OCI-LY7 (cell line): Measurements from ENCODE around the gene ZNF516. TPM values are rescaled to one million over a fixed set of nuclear protein-coding genes. Genes with fewer than 3 reads are reported as not detected.

Experiments used
- BruUV-seq: library from RNA; stranded (reverse); fragments of 400-500 nt; replicated peaks from 2 replicates; lab custom pipeline; 2021; lab: Mats Ljungman, UMichigan
- CTCF ChIA-PET: fragments of 300-600 bp; sonication (Branson Sonifier 250); formaldehyde crosslinking; loops from one replicate; lab custom pipeline; 2022; ENCODE audit warnings: antibody characterized with exemption; ENCODE audit not compliant: unreplicated experiment; lab: Charles Lee
- POLR2A ChIA-PET: fragments of 300-600 bp; sonication (Branson Sonifier 250); formaldehyde crosslinking; loops from one replicate; lab custom pipeline; 2022; ENCODE audit warnings: antibody characterized with exemption; lab: Charles Lee
- DNase-seq: peaks from one replicate; pipeline ENCODE4 v3.0.0-alpha.2; 2015; ENCODE audit warnings: low spot score
- H2AFZ ChIP-seq: fragments of 200-600 bp; sonication (generic), shearing (Covaris generic); 2 replicates; pipeline ENCODE4 v1.6.1; 2014; ENCODE audit warnings: mild to moderate bottlenecking, antibody characterized with exemption, low read length, moderate library complexity
- H3K27ac ChIP-seq: fragments of 200-600 bp; sonication (generic); 2 replicates; pipeline ENCODE4 v1.5.1; 2014; ENCODE audit warnings: mixed run types, low read depth, mild to moderate bottlenecking, moderate library complexity, low read length, inconsistent platforms; ENCODE audit not compliant: poor library complexity, severe bottlenecking
- H3K36me3 ChIP-seq: fragments of 200-600 bp; sonication (generic); 2 replicates; pipeline ENCODE4 v1.6.1; 2014; ENCODE audit warnings: mild to moderate bottlenecking, antibody characterized with exemption, low read length, moderate library complexity, mixed read lengths; ENCODE audit not compliant: insufficient read depth
- H3K4me1 ChIP-seq: fragments of 200-600 bp; sonication (generic); 2 replicates; pipeline ENCODE4 v1.5.1; 2014; ENCODE audit warnings: mild to moderate bottlenecking, low read length; ENCODE audit not compliant: insufficient read depth, poor library complexity, severe bottlenecking
- H3K4me2 ChIP-seq: fragments of 200-600 bp; sonication (generic); 2 replicates; pipeline ENCODE4 v1.6.1; 2014; ENCODE audit warnings: mild to moderate bottlenecking, low read length
- H3K4me3 ChIP-seq: fragments of 200-600 bp; sonication (generic); 2 replicates; pipeline ENCODE4 v1.5.1; 2014; ENCODE audit warnings: mild to moderate bottlenecking, low read depth, low read length; ENCODE audit not compliant: poor library complexity, severe bottlenecking
- H3K79me2 ChIP-seq: fragments of 200-600 bp; sonication (generic); 2 replicates; pipeline ENCODE4 v1.6.1; 2016; ENCODE audit warnings: low read depth, mild to moderate bottlenecking, low read length, moderate library complexity, mixed read lengths; ENCODE audit not compliant: insufficient read depth
- H3K9me2 ChIP-seq: fragments of 200-600 bp; sonication (generic); 2 replicates; pipeline ENCODE4 v1.6.1; 2016; ENCODE audit warnings: mild to moderate bottlenecking, low read length, mixed read lengths; ENCODE audit not compliant: insufficient read depth
- H3K9me3 ChIP-seq: fragments of 200-600 bp; sonication (generic); 2 replicates; pipeline ENCODE4 v1.6.1; 2014; ENCODE audit warnings: mild to moderate bottlenecking, mixed run types, low read length, mixed read lengths
- H4K20me1 ChIP-seq: fragments of 200-600 bp; sonication (generic); 2 replicates; pipeline ENCODE4 v1.6.1; 2014; ENCODE audit warnings: mild to moderate bottlenecking, antibody characterized with exemption, low read length, moderate library complexity, mixed read lengths; ENCODE audit not compliant: insufficient read depth
- EZH2phosphoT487 ChIP-seq: fragments of 200-600 bp; sonication (generic); IDR thresholded peaks from 2 replicates; pipeline ENCODE4 v1.6.1; 2018; ENCODE audit warnings: low read depth, borderline replicate concordance, mild to moderate bottlenecking, mixed run types, antibody characterized with exemption, low read length, moderate library complexity, mixed read lengths
- intact Hi-C: fragments of 100-400 bp; cut with micrococcal nuclease; formaldehyde crosslinking; loops from one replicate; pipeline ENCODE4 v1.10.0; 2022; ENCODE audit not compliant: unreplicated experiment
- total RNA-seq, 2 experiments: library from RNA; depleted of rRNA in 1 of 2; stranded (reverse); fragments of >200 nt in 1 of 2; shearing (Covaris generic) in 1 of 2; gene quantifications; 2 replicates each; pipeline ENCODE4 v1.2.3, GENCODE V29; 2014 to 2022
- TF ChIP-seq, protein P1 (sequence below): fragments of 200-600 bp; sonication (generic); conservative IDR thresholded peaks from 2 replicates; pipeline ENCODE4 v1.5.1; 2014; ENCODE audit warnings: mild to moderate bottlenecking, antibody characterized with exemption, low read length, moderate library complexity, mixed read lengths

The ZNF516 gene
- total RNA-seq, 2 experiments from 2014 or later: 16.2 to 32.3 TPM

DNA sequence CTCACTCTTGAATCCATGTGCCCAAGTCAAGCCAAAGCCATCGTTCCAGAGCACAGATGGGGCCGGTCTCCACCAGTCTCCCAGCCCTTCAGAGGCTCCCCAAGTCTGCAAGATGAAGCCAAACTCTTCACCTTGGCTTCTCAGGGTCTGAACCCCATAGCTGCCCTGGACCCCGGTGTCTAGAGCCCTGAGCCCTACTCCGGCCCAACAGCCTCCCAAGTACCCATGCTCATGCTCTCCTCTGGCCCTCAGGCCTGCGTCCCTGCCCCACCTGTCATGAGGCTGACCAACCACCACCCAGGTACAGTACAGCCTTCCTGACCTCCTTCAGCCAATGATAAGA, 46.0 kb downstream of the ZNF516 start:
- no peak overlapping the region for H3K4me2 ChIP-seq
- TF ChIP-seq, protein P1, sequence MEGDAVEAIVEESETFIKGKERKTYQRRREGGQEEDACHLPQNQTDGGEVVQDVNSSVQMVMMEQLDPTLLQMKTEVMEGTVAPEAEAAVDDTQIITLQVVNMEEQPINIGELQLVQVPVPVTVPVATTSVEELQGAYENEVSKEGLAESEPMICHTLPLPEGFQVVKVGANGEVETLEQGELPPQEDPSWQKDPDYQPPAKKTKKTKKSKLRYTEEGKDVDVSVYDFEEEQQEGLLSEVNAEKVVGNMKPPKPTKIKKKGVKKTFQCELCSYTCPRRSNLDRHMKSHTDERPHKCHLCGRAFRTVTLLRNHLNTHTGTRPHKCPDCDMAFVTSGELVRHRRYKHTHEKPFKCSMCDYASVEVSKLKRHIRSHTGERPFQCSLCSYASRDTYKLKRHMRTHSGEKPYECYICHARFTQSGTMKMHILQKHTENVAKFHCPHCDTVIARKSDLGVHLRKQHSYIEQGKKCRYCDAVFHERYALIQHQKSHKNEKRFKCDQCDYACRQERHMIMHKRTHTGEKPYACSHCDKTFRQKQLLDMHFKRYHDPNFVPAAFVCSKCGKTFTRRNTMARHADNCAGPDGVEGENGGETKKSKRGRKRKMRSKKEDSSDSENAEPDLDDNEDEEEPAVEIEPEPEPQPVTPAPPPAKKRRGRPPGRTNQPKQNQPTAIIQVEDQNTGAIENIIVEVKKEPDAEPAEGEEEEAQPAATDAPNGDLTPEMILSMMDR: no peak
- TF ChIP-seq EZH2phosphoT487: no peak
- H4K20me1 ChIP-seq: peaks cover 5% of the 10 kb centered on the region; the same call in 1 of the 2 replicates

DNA sequence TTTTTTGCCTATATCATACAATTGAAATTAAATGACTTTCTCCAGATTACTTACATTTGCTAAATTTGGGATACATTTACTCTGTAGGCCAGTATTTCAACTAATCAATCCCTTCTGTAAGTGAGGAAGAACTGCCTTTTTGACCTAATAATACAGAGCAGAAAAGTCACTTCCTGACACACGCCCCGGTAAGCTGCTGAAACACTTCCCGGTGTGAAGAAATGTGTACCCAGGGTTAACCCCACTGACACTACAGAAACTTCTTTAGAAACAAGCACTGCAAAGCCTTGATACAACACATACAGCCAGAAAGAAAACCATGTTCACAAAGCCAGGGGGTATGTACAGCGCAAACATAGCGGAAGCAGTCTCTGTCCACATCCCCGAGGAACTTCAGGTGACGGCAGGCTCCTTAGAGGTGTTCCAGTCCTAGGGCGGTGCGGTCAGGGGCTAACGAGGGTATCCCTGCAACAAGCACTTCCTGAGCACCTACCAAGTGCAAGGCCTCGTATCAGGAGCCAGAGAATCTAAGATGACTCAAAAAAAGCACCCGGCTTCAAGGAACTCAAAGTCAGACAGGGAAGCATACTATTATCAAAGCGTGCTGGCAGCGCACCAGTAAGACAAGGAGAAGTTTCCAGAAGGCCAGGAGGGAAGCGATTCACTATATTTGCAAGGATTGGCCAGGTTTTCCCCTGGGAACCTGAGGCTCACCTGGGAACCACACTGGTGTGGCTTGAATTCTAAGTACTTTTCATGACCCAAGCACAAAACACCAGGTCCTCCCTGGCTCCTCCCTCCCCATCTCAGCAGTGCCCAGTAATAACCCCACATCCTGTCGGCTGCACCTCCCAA, 46.6 kb downstream of the ZNF516 start:
- H3K9me2 ChIP-seq: no peaks in the 10 kb centered on the region
- no peaks in the 10 kb centered on the region for H3K36me3 ChIP-seq
- H4K20me1 ChIP-seq: no peaks in the 10 kb centered on the region; the same call in 1 of the 2 replicates
- H3K4me1 ChIP-seq: no peaks in the 10 kb centered on the region
- CTCF ChIA-PET: no interaction called here
- intact Hi-C loops: no loop called here
- H2AFZ ChIP-seq: no peak overlapping the region
- no peak overlapping the region for H3K27ac ChIP-seq
- H3K79me2 ChIP-seq: peaks cover 78% of the 10 kb centered on the region
- TF ChIP-seq, protein P1: no peak
- TF ChIP-seq EZH2phosphoT487: no peak
- no peaks in the 10 kb centered on the region for H3K9me3 ChIP-seq
- no peak overlapping the region for H3K4me2 ChIP-seq
- DNase-seq: no peak
- POLR2A ChIA-PET: no interaction called here
- no TSS peak for BruUV-seq
- no peak overlapping the region for H3K4me3 ChIP-seq

More for the DNA sequence above, 46.0 kb downstream of the ZNF516 start:
- Histone ChIP-seq H3K79me2 (peaks cover 84% of the 10 kb centered on the region), H2AFZ (no peak overlapping the region), H3K9me2 (no peaks in the 10 kb centered on the region), H3K27ac (no peak overlapping the region), H3K4me3 (no peak overlapping the region), H3K4me1 (no peaks in the 10 kb centered on the region), H3K9me3 (no peaks in the 10 kb centered on the region), H3K36me3 (no peaks in the 10 kb centered on the region)
- ChIA-PET CTCF (no interaction called here), POLR2A (interaction anchor here (0.5 kb wide), 1 partner anchor 148 kb away, joined by 4 read pairs; no protein-coding TSS in a partner anchor)
- BruUV-seq: no TSS peak
- DNase-seq: no peak
- intact Hi-C loops: no loop called here
